ENCODE data around the gene GRID2. TPM values are rescaled to one million over a fixed set of nuclear protein-coding genes. Genes with fewer than 3 reads are reported as not detected.
A peak's percentile ranks its signal among the peaks of the same experiment; 100 is the strongest.

GRID2 gene
- total and polyA plus RNA-seq, 2 donors from 2014 or later = 0.19 TPM; not detected in 1

GRCh38 chr4:93103042-93103441 is 799.3 kb downstream of the GRID2 start:
- Histone ChIP-seq H3K4me3 (ENCODE audit: low read length in 3 of 3) (no peak overlapping the region), H3K4me1 (ENCODE audit: control insufficient read depth in 2 of 3, insufficient read depth in 2 of 3, low read depth in 1 of 3, low read length in 3 of 3) (no peaks in the 10 kb centered on the region), H3K9ac (ENCODE audit: low read length in 3 of 3) (no peak overlapping the region), H3K9me3 (ENCODE audit: control insufficient read depth in 2 of 3, insufficient read depth in 1 of 3, low read length in 3 of 3) (no peaks in the 10 kb centered on the region), H3K27ac (ENCODE audit: low read depth in 2 of 2, low read length in 2 of 2) (no peak overlapping the region), H3K36me3 (ENCODE audit: control insufficient read depth in 2 of 3, insufficient read depth in 3 of 3, low read length in 3 of 3) (no peaks in the 10 kb centered on the region), H3K27me3 (ENCODE audit: control insufficient read depth, insufficient read depth, low read length) (no peaks in the 10 kb centered on the region)
- DNase-seq = no peak
- no peak for FAIRE-seq
- no peak for TF ChIP-seq CTCF (IDR thresholded peaks at IDR 0.05; ENCODE audit: borderline replicate concordance, extremely low read depth, insufficient read depth)
- intact Hi-C loops (cut with DNase I) = no loop called here

- Histone ChIP-seq H3K36me3 (ENCODE audit: control insufficient read depth in 2 of 3, insufficient read depth in 3 of 3, low read length in 3 of 3) (no peaks in the 10 kb centered on the region), H3K4me1 (ENCODE audit: control insufficient read depth in 2 of 3, insufficient read depth in 2 of 3, low read depth in 1 of 3, low read length in 3 of 3) (no peaks in the 10 kb centered on the region), H3K4me3 (ENCODE audit: low read length in 3 of 3) (no peak overlapping the region), H3K9me3 (ENCODE audit: control insufficient read depth in 2 of 3, insufficient read depth in 1 of 3, low read length in 3 of 3) (no peaks in the 10 kb centered on the region), H3K27ac (ENCODE audit: low read depth in 2 of 2, low read length in 2 of 2) (no peak overlapping the region), H3K9ac (ENCODE audit: low read length in 3 of 3) (no peak overlapping the region), H3K27me3 (ENCODE audit: control insufficient read depth, insufficient read depth, low read length) (no peaks in the 10 kb centered on the region)
- FAIRE-seq (no peak), DNase-seq (peak in 2 of 5 donors; percentile 7 to 13)
- intact Hi-C loops (cut with DNase I) = no loop called here
- no peak for TF ChIP-seq CTCF (IDR thresholded peaks at IDR 0.05; ENCODE audit: borderline replicate concordance, extremely low read depth, insufficient read depth)
Measured at GRCh38 chr4:93116624-93117023, 812.9 kb downstream of the GRID2 start.

GRCh38 chr4:93127489-93127888 is 823.7 kb downstream of the GRID2 start:
- DNase-seq (no peak), FAIRE-seq (no peak)
- H3K27ac ChIP-seq (ENCODE audit: low read depth in 2 of 2, low read length in 2 of 2) = no peak overlapping the region
- no peak for TF ChIP-seq CTCF (IDR thresholded peaks at IDR 0.05; ENCODE audit: borderline replicate concordance, extremely low read depth, insufficient read depth)
- H3K9me3 ChIP-seq (ENCODE audit: control insufficient read depth in 2 of 3, insufficient read depth in 1 of 3, low read length in 3 of 3) = no peaks in the 10 kb centered on the region
- intact Hi-C loops (cut with DNase I) = no loop called here
- H3K9ac ChIP-seq (ENCODE audit: low read length in 3 of 3) = no peak overlapping the region
- no peak overlapping the region for H3K4me3 ChIP-seq (ENCODE audit: low read length in 3 of 3)
- H3K4me1 ChIP-seq (ENCODE audit: control insufficient read depth in 2 of 3, insufficient read depth in 2 of 3, low read depth in 1 of 3, low read length in 3 of 3) = no peaks in the 10 kb centered on the region
- H3K27me3 ChIP-seq (ENCODE audit: control insufficient read depth, insufficient read depth, low read length) = no peaks in the 10 kb centered on the region
- no peaks in the 10 kb centered on the region for H3K36me3 ChIP-seq (ENCODE audit: control insufficient read depth in 2 of 3, insufficient read depth in 3 of 3, low read length in 3 of 3)

- Histone ChIP-seq H3K4me3 (ENCODE audit: low read length in 3 of 3) (no peak overlapping the region), H3K27ac (ENCODE audit: low read depth in 2 of 2, low read length in 2 of 2) (no peak overlapping the region), H3K36me3 (ENCODE audit: control insufficient read depth in 2 of 3, insufficient read depth in 3 of 3, low read length in 3 of 3) (no peaks in the 10 kb centered on the region), H3K9me3 (ENCODE audit: control insufficient read depth in 2 of 3, insufficient read depth in 1 of 3, low read length in 3 of 3) (no peaks in the 10 kb centered on the region), H3K4me1 (ENCODE audit: control insufficient read depth in 2 of 3, insufficient read depth in 2 of 3, low read depth in 1 of 3, low read length in 3 of 3) (no peaks in the 10 kb centered on the region), H3K27me3 (ENCODE audit: control insufficient read depth, insufficient read depth, low read length) (no peaks in the 10 kb centered on the region), H3K9ac (ENCODE audit: low read length in 3 of 3) (no peak overlapping the region)
- no peak for FAIRE-seq
- DNase-seq = no peak
- intact Hi-C loops (cut with DNase I) = no loop called here
- no peak for TF ChIP-seq CTCF (IDR thresholded peaks at IDR 0.05; ENCODE audit: borderline replicate concordance, extremely low read depth, insufficient read depth)
Measured at GRCh38 chr4:93132631-93133030, 828.9 kb downstream of the GRID2 start.

Data from kidney (tissue), 14 donors.